Left colon (tissue), 2 donors: ENCODE measurements around the gene CNOT6. TPM values are rescaled to one million over a fixed set of nuclear protein-coding genes. Genes with fewer than 3 reads are reported as not detected.

Source experiments
- ATAC-seq: fragments of 200-7000 bp; cut with Tn5 transposase; one replicate; pipeline ENCODE4 v1.9.1; 2020; ENCODE audit warnings: mild to moderate bottlenecking, moderate library complexity
- DNase-seq, 2 donors: peaks; one replicate each; pipeline ENCODE4 v3.0.0-alpha.2; 2020
- intact Hi-C, 2 donors: fragments of 100-400 bp; cut with DNase I in 1 of 2; cut with micrococcal nuclease in 1 of 2; formaldehyde crosslinking; loops; one replicate each; pipeline versions ENCODE4 v1.11.2 to v1.14.0; 2022; cut with DNase I, micrococcal nuclease
- total RNA-seq, 2 donors: library from RNA; stranded (reverse); fragmentation: NEBNext Ultra II Directional; extraction: Animal tissue kit (Norgen Biotek cat#: 25700); gene quantifications; one replicate each; pipeline ENCODE4 v1.2.1, GENCODE V29; 2021
- donor health status: DM: no; HTN: no; CAD: no.
- donor health status: DM: yes; HTN: yes; CAD: no.

CNOT6 gene
- total RNA-seq, 2 donors from 2014 or later, result 24.8 to 25.2 TPM

DNA sequence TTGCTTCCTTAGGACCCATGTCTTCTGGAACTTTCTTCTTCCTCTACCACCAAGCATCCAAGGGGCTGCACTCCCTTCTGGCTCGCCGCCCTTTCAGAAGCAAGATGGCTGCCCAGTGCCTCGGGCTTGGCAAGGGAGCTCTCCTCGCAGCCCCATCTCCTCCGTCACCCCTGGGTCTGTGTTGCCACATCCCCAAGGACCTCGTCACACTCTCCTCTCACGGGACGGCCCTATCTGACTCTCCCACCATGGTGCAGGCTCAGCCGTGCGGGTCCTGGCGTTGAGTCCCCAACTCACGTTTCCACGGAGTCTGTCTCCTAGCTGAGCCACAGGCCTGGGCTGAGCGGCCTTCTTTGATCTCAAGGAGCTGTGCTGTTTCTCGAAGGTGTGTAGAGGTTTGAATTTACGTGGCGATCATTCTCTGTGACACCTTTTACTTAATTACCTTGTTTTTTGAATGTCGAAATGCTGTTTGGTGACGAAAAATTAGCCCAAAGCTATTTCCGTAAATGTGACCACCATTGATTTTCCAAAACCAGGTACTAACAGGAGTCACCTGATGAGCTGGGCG lies 112.1 kb downstream of the CNOT6 start:
- ATAC-seq (no peak), DNase-seq (no peak)
- intact Hi-C loops, result no loop called here

DNA sequence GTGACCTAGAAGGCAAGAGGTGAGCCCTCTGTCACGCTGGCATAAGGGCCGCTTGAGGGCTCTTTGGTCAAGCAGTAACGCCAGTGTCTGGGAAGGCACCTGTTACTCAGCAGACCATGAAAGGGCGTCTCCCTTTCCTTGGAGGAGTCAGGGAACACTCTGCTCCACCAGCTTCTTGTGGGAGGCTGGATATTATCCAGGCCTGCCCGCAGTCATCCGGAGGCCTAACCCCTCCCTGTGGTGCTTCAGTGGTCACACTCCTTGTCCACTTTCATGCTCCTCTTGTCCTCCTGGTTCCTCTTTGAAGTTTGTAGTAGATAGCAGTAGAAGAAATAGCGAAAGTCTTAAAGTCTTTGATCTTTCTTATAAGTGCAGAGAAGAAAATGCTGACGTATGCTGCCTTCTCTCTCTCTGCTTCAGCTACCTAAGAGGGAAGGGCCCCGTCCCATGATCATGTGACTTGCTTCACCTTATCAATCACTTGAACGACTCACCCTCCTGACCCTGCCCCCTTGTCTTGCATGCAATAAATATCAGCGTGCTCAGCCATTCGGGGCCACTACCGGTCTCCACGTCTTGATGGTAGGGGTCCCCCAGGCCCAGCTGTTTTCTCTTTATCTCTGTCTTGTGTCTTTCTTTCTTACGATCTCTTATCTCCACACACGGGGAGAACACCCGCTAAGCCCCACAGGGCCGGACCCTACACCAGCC lies 113.8 kb downstream of the CNOT6 start:
- DNase-seq, result no peak
- no peak for ATAC-seq
- intact Hi-C loops, result no loop called here

DNA sequence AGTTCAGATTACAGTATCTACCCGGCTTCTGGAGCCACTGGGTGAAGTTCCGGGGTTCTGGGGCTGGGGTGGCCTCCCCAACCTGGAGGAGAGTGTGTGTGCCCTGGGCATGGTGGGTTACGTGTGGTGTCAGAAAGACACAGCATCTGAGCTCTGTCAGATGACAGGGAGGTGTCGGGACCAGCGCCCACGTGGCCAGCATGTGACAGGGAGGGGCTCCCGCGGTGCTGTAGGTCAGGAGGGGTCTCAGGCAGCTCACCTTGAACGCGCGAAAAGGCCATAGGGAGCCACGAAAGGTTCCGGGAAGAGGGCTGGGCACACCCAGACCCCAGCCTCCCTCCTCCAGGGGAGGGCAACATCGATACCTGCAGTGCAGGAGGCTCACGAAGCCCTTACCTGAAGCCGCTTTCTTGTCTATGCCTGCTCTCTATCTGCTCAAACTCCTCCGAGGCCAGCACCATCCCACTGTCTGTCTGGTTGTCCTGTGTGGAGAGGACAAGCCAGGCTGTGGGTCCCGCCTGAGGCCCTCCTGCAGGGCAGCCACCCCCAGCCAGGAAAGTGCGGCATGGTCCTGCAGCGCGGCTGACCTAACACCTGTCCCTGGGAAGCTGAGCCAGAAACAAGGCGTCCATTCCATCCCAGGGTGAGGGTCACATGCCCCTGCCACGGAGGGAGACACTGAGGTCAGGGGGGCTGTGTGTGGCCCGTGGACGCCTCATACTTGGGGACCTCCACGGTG lies 114.6 kb downstream of the CNOT6 start:
- intact Hi-C loops, result no loop called here
- DNase-seq (no peak), ATAC-seq (no peak)

DNA sequence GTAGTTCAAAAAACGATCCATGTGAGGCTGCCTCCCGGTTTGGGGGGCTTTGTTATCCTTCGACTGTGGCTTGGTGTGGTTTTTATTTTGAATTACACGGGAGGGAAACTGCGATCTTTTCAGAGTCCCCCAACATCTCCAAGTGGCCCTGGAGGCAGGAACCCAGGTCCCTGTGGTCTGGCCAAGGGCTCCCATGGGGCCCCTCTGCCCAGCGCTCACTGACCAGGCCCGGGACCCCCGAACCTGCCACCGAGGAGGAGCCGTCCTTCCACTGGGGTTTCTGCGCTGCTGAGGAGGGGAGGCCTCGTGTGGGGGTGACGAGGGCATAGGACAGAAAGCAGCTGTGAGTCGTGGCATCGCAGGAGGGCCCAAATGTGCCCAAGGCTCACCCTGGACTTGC lies 115.2 kb downstream of the CNOT6 start:
- DNase-seq (no peak), ATAC-seq (no peak)
- intact Hi-C loops, result no loop called here

DNA sequence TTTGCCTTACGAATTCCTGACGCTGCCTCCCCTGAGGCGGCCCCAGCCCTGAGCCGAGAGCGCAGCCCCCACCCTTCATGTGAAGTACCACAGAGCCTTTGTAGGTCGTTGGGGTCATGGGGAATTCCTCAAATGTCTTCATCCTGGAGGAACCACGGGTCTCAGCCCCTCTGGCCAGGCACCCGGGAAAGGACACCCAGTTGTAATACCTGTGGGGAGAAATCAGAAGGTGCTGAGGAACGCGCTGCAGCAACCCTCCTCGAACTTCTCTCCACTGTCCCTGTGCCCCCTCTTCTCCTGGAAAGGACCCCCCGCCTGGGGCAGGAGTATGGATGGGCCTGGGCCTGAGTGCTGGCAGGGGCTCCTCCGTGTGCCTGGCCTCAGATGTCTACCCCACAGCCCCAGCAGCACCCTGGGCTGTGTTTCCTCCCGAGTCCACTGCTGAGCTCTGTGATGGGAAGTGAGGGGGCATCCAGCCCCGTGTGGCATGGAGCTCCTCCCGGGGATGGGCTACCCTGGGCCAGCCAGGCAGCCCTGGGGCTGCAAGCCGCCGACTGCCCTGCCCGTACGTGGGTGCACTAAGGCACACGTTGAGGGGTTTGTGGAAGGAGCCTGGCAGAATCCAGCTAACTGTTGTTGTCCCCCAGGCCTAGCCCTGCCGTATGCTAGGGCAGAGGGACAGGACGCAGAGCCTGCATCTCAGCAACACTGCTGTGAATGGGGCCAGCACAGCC lies 115.8 kb downstream of the CNOT6 start:
- no peak for DNase-seq
- no peak for ATAC-seq
- intact Hi-C loops, result no loop called here

DNA sequence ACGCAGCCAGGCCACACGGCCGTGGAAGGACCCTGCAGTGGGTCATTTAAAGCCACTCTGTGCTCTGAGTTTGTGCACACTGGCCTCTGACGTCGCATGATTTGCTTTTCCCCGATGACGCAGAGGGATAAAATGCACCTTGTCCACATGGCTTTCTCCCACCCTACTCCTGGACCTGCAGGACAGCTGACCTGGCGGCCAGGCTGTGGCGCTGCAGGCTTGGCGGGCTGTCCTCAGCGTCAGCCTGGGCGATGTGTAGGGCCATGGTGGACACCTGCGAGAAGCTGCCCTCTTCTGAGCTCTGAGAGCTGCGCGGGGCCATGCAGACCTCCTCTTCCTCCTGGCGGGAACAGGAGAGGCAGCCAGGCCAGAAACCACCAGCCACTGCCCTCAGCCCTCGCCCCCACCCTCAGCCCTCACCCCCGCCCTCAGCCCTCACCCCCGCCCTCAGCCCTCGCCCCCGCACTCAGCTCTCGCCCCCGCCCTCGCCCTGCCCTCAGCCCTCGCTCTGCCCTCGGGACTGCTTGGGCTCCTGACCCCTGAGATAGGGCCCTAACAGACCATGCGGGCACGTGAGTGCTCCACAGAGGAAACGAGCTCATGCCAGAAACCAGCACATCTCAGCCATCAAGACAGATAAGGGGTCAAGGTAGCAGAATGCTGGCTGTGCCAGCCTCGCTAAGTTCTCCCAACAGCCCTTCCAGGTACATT lies 117.1 kb downstream of the CNOT6 start:
- ATAC-seq (no peak), DNase-seq (no peak)
- intact Hi-C loops, result no loop called here

DNA sequence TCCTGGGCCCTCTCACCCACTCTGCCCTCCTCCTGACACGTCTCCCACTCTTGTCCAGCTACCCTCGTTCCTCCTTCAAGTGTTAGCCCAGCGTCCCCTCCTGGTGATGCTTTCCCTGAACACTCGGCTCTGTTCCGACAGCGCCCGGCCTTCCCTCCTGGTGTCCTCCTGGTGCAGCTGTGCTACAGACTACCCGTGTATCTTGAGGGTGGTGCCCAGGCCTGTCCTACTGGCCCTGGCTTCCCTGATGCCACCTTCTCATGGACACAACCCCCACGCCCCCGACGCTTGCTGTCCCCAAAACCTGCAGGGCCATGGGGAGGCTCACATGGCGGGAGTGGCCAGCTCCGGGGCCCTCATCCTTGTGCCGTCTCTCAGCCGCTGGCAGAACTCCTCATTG lies 118.5 kb downstream of the CNOT6 start:
- no peak for ATAC-seq
- intact Hi-C loops, result no loop called here
- no peak for DNase-seq

DNA sequence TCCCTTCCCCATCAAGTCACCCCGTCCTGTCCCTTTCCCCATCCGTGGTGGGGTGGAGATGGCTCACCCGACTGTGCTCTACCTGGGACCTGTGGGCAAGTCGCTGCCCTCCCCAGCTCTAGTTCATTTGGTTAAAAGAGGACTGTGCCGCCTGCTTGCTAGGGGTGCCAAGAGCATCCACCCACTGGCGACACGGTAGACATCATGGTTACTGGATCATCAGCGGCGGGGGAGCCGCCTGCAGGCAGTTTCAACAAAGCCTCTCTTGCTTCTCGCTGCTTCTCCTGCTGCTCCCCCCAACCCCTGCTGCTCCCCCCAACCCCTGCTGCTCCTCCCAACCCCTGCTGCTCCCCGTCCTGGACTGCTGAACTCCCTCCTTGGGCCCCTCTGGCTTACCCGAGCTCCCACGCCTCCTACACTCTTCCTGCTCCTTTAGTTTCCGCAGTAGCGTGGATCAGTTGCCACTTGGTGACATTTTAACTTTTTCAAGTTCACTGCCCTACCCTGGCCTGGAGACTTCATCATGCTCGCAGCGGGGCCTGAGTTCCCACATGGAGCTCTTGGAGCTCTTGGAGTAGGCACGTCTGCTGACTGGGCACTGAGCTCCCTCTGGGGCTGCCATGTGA lies 119.1 kb downstream of the CNOT6 start:
- DNase-seq (no peak), ATAC-seq (no peak)
- intact Hi-C loops, result no loop called here

DNA sequence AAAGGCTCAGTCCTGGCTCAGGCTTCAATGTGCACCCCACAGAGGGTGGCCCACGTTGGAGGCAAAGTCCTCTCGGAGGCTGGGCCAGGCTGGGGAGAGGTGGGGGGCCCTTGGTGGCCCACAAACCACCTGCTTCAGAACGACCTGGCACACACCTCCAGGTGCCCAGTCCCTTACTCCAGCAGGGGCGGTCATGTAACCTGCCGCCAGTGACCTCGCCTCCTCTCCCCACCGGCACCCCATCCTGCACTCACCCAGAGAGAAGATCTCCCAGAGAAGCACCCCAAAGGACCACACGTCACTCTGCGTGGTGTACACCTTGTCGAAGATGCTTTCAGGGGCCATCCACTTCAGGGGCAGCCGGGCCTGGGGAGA lies 119.6 kb downstream of the CNOT6 start:
- DNase-seq, result no peak
- no peak for ATAC-seq
- intact Hi-C loops, result no loop called here

DNA sequence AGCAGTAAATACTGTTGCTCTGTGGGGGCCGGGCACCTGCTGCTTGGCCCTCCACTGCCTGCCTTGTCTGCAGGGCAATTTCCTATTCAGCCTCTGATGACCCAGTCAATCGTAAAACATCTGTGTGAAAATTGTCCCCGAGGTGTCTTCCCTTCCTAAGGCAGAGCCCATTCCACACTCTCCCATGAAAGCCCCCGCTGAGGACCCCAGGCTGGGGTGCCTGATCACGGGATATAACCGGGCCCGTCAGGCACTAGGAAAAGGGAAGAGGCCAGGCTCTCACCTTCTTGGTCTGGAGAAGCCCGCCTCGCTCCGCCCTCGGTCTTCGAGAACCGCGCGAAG lies 124.3 kb downstream of the CNOT6 start:
- intact Hi-C loops, result no loop called here
- DNase-seq (no peak), ATAC-seq (no peak)

DNA sequence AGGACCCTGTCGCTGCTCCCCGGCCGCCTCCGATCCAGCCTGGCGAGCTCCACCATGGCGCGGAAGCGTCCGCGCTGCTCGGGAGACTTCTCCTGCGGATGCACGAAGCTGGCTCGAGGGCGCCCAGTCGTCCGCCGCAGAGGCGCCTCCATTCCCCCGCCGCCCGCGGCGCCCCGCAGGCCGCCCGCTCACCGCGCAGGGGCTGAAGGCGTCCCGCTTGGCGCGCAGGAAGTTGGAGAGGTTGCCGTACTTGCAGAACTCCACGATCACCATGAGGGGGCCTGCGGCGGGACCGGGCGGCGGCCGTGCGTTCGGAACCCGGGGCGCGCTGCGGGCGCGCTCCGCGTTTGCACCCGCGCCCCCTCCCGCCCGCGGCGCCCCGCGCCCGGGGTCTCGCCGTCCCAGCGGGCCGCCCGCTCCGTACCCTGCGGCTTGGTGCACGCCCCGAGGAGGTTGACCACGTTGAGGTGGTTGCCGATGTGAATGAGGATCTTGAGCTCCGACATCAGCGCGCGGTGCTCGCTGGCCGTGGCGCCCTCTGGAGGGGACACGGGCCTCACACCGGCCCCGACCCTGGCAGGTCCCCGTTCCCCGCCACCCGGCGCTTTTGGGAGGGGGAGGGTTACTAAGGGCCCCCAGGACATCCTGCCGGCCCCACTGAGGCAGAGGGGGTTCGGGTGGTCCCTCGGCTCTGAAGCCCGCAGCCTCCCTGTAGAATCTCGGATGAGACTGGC lies 124.8 kb downstream of the CNOT6 start:
- no peak for DNase-seq
- intact Hi-C loops, result no loop called here
- ATAC-seq, result no peak

DNA sequence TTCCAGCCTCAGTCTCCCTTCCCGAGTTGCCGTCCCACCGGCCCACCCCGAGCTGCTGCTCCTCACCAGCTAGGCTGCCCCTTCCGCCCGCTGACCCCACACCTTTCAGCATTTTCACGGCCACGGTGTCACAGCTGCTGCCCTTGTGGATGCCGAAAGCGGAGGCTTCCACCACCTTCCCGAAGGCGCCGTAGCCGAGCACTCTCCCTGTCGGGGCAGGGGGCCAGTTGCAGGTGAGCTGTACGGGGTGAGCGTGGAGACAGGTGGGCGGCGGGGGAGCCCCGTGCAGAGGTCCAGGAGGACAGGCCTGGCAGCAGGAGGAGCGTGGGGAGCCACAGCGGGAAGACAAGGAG lies 125.4 kb downstream of the CNOT6 start:
- DNase-seq, result no peak
- intact Hi-C loops, result no loop called here
- no peak for ATAC-seq

DNA sequence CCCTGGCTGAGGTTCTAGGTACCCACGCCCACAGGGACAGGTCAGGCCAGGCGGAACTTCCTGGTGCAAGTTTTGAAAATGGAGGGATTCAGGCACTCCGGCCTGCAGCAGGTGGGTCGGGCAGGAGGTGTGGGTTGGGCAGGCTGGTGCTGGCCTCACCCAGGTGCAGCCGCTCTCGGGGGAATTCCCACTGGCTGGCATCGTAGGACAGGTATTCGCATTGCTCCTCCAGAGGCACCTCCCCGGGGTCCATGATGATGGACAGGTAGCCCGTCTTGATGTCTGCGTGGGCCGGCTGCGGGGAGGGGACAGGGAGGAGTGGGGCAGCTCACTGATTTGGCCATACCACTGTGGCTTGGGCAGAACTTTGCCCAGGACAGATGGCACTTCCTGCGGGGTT lies 125.8 kb downstream of the CNOT6 start:
- ATAC-seq, result no peak
- intact Hi-C loops, result no loop called here
- no peak for DNase-seq

DNA sequence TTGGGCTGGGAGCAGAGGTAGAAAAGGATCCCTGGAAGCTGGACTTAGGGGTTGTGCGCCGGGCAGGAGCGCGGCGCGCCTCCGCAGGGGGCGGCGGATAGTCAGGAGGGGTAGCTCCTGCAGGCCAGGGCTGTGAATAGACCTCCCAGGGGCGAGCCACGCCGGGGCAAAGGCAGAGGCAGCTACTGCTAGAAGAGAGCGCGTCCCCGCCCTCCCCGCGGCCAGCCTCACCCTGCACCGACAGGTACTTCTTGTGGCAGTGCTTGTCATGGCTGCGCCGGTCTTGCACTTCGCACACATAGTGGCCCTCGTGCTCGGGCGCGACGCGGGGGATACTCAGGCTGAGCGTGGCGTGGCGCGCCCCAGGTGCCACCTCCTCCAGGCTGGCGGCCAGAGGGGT lies 127.1 kb downstream of the CNOT6 start:
- DNase-seq, result no peak
- no peak for ATAC-seq
- intact Hi-C loops, result no loop called here

DNA sequence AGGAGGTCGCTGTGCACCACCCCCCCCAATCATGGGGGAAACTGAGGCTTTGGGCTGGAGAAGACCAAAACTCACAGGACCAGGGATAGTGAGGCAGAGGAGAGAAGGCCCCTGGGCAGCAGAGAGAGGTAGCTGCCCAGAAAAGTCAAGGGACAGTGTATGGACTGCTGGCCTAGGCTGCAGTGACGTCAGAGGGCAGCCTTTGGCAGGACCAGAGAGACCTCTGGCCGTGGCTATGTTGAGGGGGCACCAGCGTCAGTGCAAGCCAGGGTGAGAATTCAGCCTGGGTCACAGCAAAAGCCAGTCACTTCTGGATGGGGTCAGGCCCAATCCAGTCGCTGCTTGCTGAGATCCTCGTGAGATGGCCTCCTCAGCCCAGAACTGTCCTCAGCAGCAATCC lies 128.7 kb downstream of the CNOT6 start:
- intact Hi-C loops, result no loop called here
- no peak for DNase-seq
- no peak for ATAC-seq

DNA sequence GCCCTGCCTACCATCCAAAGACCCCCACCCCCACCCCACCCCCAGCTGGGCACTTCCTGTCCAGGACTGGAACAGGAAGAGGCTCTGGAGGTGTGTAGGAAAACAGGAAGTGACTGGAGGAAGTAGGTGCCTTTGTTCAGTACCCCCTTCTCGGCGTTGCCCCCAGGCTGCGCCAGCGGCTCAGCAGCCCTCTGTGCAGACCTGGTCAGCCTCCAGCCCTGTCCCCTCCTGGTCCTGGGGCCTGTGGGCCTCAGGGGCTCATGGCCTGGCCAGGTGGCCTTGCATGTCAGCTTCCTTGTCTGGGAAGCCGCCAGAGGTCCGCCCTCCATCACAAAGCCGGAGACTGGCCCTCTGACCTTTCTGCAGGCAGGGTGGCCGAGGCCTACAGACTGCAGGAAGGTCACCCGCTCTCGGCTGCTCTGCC lies 129.2 kb downstream of the CNOT6 start:
- ATAC-seq, result no peak
- DNase-seq, result no peak

DNA sequence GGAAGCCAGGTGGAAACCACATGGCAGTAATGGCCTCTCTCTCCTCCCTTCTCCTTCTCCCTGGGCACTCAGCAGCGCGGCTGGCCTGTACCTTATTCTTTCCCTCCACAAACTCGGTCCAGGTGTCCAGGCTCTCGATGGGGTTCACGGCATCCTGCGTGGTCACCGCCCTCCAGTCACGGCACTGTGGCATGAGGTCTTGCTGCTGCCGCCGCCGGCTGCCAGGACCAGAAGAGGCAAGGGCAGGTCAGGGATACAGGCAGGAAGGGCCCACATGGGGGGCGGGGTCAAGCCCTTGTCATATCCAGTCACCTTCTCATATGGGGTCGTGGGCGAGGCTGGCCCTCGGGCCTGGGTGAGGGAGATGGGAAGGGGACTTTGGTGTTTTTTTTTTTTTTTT lies 129.7 kb downstream of the CNOT6 start:
- DNase-seq (no peak), ATAC-seq (no peak)
- intact Hi-C loops, result no loop called here

More for the DNA sequence above, 129.2 kb downstream of the CNOT6 start:
- intact Hi-C loops, result no loop called here

DNA sequence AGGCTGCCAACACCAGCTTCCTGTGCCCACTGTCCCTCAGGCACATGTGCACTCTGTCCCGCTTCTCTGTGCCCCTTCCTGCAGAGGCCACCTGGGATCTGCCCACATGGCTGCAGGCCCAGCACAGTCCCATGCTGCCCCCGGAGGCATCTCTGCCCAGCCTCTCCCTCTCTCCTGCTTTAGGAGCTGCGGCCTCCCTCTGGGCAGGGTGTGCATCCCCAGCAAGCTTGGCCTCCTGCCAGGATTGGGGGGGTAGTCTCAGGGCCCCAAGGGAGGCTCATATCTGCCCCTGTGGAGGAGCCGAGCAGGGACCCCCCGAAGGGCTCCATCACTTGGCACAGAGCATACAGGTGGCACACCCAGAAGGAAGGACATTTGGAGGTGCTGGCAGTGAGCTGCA lies 130.4 kb downstream of the CNOT6 start:
- DNase-seq (no peak), ATAC-seq (no peak)
- intact Hi-C loops, result no loop called here
